SH-SY5Y (cell line): ENCODE data around the gene DCN.

Experiments
- GATA2 ChIP-seq: IDR thresholded peaks from 2 replicates; pipeline ENCODE4 v1.6.1; 2011; ENCODE audit warnings: mild to moderate bottlenecking, low read depth, low read length
- GATA3 ChIP-seq: IDR thresholded peaks from 2 replicates; pipeline ENCODE4 v1.6.1; 2011; ENCODE audit warnings: low read depth, mild to moderate bottlenecking, low read length, moderate library complexity

The DCN gene

GRCh38 chr12:91173124-91173523 is 9.5 kb downstream of the DCN start:
- TF ChIP-seq GATA3 (no peak), GATA2 (no peak)

GRCh38 chr12:91172096-91172495 is 10.5 kb downstream of the DCN start:
- TF ChIP-seq GATA3 (no peak), GATA2 (no peak)

GRCh38 chr12:91171476-91171875 is 11.1 kb downstream of the DCN start:
- TF ChIP-seq GATA2, result no peak
- no peak for TF ChIP-seq GATA3

- no peak for TF ChIP-seq GATA3
- TF ChIP-seq GATA2, result no peak
Observed at GRCh38 chr12:91163116-91163515, 19.5 kb downstream of the DCN start.

GRCh38 chr12:91161009-91161408 is 21.6 kb downstream of the DCN start:
- no peak for TF ChIP-seq GATA3
- no peak for TF ChIP-seq GATA2

- TF ChIP-seq GATA3 (no peak), GATA2 (no peak)
Observed at GRCh38 chr12:91155990-91156389, 26.6 kb downstream of the DCN start.

GRCh38 chr12:91154131-91154530 is 28.5 kb downstream of the DCN start:
- no peak for TF ChIP-seq GATA3
- no peak for TF ChIP-seq GATA2

GRCh38 chr12:91144053-91144452 is 38.6 kb downstream of the DCN start:
- TF ChIP-seq GATA2 (no peak), GATA3 (no peak)

- TF ChIP-seq GATA2 (no peak), GATA3 (no peak)
Observed at GRCh38 chr12:91143206-91143605, 39.4 kb downstream of the DCN start.

GRCh38 chr12:91142221-91142631 is 40.4 kb downstream of the DCN start:
- TF ChIP-seq GATA3 (no peak), GATA2 (no peak)

GRCh38 chr12:91140026-91140931 is 42.3 kb downstream of the DCN start:
- TF ChIP-seq GATA2 (no peak), GATA3 (no peak)

- TF ChIP-seq GATA3, result peak; percentile 28; the same call in 1 of the 2 replicates
- no peak for TF ChIP-seq GATA2
Observed at GRCh38 chr12:91139286-91139685, 43.3 kb downstream of the DCN start.

- TF ChIP-seq GATA3 (no peak), GATA2 (no peak)
Observed at GRCh38 chr12:91138337-91138920, 44.2 kb downstream of the DCN start.

GRCh38 chr12:91133871-91134270 is 48.7 kb downstream of the DCN start:
- TF ChIP-seq GATA2, result no peak
- TF ChIP-seq GATA3, result no peak

- TF ChIP-seq GATA3, result no peak
- no peak for TF ChIP-seq GATA2
Observed at GRCh38 chr12:91129662-91130362, 52.8 kb downstream of the DCN start.
